HG02588 (cell line): ENCODE results near the gene FLT1.

ENCODE experiments used
- ATAC-seq: cut with Tn5 transposase; IDR thresholded peaks from one replicate; pipeline ENCODE4 v1.9.1; 2021; ENCODE audit warnings: mild to moderate bottlenecking, moderate library complexity; ENCODE audit not compliant: unreplicated experiment

The FLT1 gene

DNA sequence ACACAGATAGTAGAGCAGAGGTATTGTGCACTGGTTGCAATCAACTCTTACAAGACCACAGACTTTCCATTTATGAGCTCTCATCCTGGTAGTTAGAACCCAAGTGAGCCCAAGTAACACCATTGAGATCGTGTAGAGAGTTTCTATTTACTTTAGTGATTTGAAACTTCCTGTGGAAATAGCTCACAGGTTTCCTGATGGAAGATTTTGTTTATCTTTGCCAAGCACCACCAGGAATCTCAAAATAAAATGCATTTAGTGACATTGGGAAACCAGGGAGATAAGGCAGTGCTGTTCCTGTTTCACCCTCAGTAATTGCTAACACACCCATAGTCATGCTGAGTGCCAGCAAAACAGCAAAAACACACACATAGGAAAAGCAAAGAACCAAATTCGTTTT is 102.5 kb downstream of the FLT1 start:
- no peak for ATAC-seq

DNA sequence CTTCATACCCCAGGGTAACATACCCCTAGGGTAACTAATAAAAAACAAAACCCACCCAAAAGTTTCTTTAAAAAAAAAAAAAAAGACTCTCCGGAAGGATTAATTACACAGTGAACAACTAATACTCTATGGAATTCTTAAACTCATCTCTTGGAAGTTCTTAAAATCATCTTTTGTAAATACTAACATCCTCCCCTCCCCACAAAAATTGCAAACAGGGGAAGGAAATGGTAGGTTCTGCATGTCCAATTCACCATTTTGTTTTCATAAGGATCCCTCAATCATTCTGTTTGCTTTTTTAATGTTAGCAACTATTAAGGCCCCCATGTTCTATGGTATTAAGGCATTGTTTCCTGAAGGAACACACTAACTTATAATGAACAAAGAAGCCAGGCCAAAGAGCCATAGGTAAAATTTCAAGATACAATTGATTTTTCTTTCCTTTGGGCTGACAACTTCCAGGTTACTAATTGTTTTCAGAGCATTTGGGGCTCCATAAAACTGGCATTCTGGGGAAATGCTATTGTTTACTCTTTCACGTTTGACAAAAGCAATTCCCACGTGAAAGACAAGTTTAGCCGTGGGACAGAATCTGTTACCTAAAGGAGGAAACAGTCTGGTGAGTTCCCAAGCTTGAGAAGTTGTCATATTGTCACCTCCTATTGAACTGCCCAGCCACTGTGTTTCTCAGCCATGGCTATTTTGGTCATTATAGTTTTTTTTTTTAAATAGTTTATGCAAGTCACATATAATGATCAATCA is 107.0 kb downstream of the FLT1 start:
- ATAC-seq = no peak

DNA sequence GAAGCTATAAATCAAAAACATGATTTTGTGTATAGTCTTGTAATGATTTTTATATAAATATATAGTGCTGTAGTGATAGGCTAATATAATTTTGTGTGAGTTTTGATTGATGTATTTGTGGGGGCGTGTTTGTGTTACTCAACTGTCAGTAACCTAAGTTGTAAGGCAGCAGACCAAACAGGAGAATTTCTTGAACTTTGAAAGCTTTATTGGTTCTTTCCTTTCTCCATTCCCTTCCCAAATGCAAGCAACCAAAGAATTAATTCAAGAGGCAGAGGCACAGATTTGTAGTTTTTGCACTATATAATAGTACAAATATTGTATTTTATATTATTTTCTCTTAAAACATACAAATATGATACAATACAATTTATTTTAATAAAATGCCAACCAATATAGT is 109.6 kb downstream of the FLT1 start:
- ATAC-seq = no peak

DNA sequence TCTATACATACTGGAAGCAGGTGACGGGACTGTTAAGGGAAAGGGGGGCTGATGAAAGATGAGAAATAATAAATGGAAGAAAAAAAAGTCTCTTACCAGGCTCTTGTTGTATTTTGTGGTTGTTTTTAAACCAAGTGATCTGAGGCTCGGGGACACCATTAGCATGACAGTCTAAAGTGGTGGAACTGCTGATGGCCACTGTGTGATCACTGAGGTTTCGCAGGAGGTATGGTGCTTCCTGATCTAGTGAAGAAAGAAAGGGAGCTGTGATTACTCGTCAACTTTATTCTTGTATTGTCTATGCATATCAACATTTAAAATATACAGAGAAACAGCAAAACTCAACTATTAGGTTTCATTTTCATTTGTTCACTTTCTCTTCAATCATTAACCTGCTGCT is 110.1 kb downstream of the FLT1 start:
- no peak for ATAC-seq

DNA sequence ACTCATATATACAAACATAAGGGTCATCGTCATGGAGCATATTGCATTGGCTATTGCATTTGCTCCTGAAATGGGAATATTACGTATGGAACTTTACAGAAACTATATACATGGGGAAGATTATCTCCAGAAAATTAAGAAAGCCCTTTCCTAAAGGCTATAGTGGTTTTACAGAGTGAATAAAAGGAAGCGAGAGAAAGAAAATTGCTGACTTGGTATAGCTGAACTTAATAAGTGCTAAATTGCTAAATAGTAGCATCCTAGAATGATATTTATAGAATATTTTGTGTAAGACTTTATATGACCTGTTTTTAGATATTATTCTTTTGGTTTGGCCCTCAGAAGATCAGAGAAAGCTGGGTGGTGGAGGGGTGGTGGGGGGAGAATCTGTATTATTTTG is 114.6 kb downstream of the FLT1 start:
- ATAC-seq = no peak

DNA sequence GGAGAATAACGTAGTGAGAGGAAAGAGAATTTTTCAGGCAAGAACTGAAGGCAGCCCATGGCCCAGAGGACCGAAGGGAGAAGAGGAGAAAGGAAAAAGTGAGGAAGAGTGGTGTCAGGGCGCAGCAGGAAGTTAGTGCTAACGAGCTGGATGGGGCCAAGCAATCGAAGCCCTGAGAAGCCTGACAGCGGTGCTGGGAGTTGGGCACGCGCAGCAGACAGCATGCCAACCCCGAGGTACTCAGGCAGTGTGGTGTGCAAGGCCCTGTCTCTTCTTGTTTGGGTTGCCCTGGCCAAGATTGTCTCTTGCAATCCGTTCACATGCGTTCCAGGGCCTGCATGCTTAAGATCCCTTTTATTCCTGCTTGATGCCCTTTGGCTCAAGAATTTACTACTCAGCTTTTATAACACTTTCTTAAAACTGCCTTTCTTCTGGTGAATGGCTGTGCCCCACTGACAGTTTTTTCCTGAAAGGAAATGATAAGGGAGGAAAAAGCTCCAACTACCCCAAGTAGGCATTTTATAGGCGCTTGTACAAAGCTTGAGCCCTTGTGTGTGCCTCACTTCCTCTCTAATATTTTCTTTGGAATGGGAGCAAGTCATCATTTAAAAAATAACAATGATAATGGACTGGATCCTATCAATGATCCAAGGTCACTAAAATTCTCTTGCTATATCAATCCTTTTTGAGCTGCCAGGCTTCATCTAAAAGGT is 115.4 kb downstream of the FLT1 start:
- no peak for ATAC-seq

DNA sequence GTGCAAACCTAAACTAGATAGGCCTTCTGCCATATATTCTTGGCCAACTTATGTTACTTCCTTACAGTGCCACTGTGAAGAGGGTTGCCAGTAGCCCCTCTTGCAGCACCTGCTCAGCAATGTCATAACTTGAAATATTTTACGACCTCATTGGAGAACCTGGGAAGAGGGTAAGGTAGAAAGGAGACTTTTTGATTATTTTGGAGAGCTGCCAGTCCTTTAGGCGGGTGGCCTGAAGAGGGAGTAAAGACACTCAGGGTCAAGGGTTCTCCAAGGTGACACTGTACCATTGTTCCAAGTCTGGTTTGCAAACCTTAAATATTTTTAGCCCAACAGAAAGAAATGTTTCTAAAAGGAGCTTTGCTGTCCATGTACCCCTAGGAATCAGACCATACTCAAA is 118.3 kb downstream of the FLT1 start:
- ATAC-seq = no peak

DNA sequence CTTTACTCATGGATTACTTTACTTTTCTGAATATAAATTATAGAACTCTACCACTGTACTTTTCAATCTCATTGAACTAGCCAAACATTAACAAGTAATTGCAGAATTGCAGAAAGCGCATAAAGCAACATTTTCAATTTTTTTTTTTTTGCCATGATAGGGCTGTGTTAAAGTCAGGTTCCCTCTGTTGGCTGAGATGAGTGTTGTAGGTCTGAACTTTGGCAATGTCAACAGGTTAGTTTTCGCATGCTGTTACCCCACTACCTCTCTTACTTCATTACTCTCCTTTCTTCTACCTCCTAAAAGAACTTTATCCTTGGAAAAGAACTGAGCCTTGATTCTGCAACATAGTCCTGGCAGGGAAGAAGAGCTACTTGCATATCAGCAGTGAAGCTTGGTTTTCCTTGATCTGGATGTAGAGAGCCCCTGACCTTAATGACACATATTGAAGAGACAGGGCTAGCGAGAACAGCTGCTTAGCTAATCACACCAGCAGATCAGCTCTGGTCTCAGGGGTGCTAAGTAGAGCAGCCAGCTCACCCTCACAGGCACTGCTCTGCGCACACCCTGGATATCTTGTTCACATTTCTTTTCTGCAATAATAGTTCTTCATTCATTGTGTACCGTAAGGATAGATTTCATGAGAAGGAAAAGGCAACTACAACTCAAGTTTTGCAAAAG is 119.5 kb downstream of the FLT1 start:
- ATAC-seq = no peak

DNA sequence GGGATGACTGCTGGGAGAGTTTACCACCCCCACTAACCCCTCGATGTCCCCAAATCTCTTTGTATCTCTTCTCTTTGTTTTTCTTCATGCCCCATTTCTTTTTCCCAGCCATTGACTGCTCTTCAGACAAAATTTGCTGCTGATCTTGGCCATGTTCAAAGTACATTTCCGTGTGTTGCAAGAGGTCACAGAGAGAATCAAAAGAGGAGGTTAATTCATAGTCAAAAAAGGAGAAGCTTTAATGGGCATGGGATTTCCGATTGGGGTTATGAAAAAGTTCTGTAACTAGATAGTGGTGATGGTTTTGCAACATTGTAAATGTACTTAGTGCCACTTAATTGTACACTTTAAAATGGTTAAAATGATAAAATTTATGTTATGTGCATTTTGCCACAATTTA is 121.1 kb downstream of the FLT1 start:
- no peak for ATAC-seq

DNA sequence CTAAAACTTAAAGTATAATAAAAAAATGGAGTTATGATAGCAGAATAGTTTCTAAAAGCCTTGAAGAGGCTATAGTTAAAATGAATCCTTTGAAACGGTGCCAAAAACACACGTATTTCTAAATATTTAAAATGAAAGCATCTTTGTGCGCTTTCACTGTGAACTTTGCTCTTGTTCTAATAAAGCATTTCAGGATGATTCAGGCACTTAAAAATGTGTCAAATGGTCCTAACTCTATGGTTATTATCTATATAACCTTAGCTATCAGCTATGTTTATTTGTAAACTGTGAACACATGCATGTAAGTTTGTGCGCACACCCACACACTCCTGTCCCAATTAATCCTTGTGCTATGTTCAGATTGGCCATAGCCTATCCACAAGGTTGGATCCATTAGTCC is 124.5 kb downstream of the FLT1 start:
- ATAC-seq = no peak

DNA sequence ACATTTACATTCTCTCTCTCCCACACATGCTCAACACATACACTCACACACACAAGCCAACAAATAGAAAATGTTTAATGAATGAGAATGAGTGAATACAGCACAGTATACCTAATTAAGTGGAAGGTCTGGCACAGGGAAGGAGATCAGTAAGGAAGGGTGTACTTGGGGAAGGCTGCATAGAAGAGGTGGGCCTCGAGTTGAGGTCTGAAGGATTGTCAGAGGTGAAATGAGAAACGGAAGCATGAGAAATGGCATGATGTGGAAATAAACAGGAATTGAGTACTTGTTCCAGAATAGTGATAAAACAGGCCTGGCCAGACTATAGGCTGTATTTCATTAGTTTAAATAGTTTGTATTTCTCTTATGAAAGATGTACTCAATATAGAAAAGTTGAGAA is 136.2 kb downstream of the FLT1 start:
- no peak for ATAC-seq

DNA sequence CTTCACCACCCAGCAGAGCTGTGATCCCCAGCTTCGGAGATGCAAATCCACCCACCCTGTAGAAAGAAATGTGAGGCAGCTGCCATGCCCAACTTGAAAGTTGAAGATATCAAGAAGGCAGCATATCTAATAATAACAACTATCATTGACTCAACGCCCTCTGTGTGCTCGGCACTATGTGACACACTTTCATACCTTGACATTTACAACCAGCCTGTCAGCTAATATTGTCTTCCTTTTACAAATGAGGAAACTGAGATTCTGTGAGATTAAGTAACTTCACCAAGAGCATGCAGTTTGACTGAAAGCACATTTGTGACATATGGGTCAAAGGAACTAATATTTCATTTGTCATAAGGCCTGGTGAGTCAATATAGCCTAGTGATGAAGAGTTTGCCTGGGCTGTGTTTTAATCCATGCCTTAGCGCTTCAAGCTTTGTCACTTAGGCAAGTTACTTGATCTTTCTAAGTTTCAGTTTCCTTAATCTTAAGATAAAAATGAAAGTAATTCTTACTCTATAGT is 137.0 kb downstream of the FLT1 start:
- ATAC-seq = no peak

DNA sequence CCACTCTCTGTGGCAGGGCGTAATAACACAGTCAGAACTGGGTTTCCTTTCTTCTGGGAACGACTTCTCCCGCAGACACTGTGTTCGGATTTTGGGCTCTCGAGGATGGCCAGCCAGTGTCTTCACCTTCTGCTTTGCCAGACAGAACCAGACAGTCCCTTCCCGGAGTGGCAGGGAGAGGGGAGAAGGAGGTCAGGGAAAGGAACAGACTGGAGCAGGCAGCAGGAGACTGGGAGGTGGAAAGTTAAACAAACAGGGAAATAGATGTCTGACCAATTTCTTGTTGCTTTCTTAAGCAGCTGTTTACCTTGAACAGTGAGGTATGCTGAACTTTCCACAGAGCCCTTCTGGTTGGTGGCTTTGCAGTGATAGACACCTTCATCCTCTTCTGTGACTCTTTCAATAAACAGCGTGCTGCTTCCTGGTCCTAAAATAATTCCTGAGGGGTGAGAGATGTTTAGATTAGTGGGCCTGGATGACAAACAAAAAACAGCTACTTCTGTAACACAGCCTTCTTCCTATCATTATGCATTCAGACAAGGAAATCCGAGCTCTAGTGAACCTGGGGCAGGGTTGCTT is 137.6 kb downstream of the FLT1 start:
- no peak for ATAC-seq

DNA sequence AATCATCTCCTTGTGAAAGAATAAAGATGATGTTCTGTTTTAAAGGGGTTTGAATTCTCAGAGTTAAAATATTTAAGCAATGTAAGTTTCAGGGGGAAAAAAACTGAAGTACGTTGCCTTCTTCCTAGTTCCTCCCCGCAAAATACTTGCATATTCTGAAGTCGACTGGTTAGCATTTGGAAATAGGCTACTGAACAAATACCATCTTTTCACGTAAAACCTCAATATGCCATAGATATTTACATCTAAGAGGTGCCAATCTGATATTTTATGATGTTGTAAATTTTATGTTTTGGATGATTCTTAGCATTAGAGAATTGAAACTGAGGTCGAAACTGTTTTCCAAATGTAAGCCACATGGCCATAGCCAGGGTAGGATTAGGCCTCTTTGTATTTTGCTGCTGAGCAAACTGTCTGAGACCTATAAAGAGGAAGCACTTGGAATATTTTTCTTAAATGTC is 138.3 kb downstream of the FLT1 start:
- no peak for ATAC-seq

DNA sequence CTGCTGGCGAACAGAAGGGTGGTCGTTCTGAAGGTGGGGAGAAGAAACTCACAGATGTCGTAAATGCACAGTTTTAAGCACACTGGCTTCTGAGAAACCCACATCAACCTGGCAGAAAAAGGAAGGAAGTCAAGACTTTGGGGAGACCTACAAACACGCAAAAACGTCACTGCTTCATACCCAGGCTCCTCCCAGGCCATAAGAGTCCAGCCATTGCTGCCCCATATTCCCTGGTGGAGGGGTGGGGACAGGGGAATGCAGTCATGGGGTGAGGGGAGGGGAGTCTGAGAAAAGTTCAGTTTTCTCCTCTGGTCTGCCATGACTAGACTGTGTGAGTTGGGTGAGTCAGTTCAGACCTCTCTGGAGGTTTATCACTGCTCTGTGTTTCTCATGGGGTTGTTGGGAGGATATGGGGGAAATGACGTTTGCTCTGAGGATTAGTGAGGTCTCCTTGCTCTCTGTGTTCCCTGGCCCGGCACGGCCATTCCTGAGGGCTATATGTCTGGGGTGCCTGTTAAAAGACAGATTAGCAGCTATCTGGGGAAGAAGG is 139.0 kb downstream of the FLT1 start:
- ATAC-seq = no peak

DNA sequence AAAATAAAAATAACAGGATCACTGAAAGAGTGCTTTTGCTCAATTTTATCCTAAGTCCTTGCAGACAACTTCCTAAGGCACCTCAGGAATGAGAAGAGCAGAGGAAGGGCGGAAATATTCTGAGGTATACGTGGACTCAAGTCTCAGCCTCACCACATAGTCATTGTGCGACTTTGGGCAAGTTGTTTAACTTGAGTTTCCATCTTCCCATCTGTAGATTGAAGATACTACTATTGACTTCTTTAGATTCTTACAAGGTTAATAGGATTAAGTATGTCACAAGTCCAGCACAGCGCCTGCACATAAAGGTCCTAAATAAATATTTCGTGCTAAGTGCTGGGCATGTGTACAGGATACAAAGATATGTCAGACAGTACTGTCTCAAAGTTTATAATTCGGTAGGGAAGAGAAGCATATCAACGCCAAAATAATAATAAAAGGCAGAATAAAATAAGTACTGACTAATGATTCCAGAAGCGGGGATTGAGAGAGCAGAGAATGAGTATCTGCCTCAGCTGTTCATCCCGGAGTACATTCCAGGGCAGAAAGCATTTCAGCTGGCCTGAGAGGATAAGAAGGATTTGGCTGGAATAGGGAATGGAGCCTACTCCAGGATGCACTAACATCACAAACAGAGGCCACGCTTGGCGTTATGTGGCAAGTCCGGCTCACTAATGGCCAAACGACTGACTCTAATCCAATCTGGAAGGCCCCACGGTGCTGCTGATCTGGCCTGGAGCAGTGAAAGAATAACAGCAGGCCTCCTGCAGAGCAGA is 139.7 kb downstream of the FLT1 start:
- ATAC-seq = no peak

DNA sequence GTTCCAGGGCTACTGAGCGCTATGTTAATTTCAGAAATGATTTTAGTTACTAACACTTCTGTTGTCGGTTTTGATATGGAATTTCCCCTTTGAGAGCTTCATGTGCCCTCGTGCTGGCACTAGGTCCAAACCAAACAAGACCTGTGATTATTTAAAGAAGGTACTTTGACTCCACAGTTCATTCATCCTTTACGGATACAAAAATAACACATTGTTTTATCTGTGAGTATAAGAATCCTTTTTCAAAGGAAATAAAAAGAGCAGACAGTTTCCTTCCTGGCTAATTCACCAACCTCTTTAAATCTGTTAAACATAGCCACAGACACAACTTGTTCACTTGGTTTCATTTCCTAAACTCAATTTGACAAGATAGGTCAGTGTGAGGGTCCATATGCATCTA is 141.2 kb downstream of the FLT1 start:
- no peak for ATAC-seq

DNA sequence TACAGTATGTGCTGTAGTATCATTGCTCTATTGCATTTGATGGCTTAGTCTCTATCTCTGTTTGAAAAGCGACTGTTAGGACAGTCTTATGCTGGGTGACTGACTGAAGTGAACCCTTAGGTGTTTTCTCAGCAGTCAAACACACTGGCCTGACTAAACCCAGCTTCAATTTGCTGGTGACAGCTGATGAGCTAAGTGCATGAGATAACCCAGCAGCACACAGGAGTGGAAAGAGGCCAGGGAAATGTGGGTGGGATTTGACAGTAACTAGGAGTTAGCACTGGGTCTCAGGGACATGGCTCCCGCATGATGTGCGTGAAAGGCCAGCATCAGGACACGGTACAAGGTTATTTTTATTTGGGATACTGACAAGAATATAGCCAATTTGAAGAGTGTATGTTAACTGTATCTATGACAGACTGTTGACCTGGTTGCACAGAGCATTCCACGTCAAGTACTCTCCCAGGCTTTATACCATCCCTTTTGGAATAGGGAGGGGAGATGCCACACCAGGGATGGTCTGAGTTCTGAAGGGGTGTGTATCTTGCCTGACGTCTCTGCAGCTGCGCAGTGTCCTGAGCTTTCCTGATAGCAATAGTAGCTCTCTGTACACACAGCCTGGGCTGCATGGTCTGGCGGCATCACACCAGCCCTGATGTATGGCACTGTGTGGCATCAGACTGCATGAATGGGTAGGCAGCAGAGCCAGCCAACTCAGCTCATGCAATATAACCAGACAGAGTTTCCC is 144.8 kb downstream of the FLT1 start:
- ATAC-seq = no peak

DNA sequence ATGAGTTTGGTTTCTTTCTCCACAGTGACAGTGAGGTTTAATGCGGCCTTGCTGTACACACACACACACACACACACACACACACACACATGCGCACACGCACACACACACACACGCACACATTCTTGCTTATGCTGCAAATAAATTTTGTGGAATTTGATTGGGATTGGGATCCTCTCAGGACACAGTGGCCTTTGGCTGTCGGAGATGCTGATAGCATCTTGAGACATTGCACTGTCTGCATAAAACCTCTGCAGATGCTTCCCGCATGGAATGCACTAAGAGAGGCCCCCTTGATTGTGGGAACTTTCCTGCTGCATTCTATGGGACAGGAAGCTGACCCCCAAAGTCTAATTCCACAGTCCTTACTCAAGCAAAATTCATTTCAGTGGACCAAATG is 145.6 kb downstream of the FLT1 start:
- no peak for ATAC-seq
